HG03558 (cell line): ENCODE measurements around the gene ZFP69.
A peak's percentile ranks its signal among the peaks of the same experiment; 100 is the strongest.
"Not testable (repeated sequence)": the region's sequence is repeated elsewhere in the genome, so short reads cannot be mapped to it uniquely, and the experiment has no call there.

Experiments used
- ATAC-seq: cut with Tn5 transposase; IDR thresholded peaks from one replicate; pipeline ENCODE4 v1.9.1; 2021; ENCODE audit warnings: moderate number of reproducible peaks; ENCODE audit not compliant: unreplicated experiment; ENCODE audit errors: extremely low read depth

ZFP69 gene

GRCh38 chr1:40476924-40477677 is at the start of gene ZFP69:
TSS of gene ZFP69 (plus strand) at chr1:40477290. CDS start at chr1:40479362, 2,072 bp downstream.
- ATAC-seq: no peak

GRCh38 chr1:40431385-40431784 is 45.7 kb upstream of the ZFP69 start:
- no peak for ATAC-seq

- ATAC-seq: no peak
Observed at GRCh38 chr1:40432644-40433390, 44.3 kb upstream of the ZFP69 start.

GRCh38 chr1:40435471-40435870 is 41.6 kb upstream of the ZFP69 start:
- no peak for ATAC-seq

- ATAC-seq: no peak
Observed at GRCh38 chr1:40435876-40436275, 41.2 kb upstream of the ZFP69 start.

- no peak for ATAC-seq
Observed at GRCh38 chr1:40438391-40439015, 38.6 kb upstream of the ZFP69 start.

DNA sequence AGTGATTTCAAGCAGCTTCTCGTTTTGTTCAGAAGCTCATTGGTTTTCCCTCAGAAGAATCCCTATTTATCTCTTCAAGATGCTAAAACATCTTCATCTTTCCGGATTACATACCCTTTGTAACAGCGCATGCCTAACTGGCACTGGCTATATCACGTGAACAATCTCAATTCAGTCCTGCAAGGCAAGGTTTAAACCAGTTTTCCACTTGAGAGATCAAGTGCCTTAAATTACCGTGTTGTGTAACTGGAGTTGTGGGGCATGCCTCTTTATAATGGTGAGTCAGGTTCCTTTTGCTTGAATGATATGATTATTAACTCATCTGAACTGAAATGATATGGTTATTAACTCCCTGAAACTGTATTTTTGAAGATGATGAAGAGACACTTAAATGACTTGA is 37.8 kb upstream of the ZFP69 start:
- ATAC-seq: no peak

DNA sequence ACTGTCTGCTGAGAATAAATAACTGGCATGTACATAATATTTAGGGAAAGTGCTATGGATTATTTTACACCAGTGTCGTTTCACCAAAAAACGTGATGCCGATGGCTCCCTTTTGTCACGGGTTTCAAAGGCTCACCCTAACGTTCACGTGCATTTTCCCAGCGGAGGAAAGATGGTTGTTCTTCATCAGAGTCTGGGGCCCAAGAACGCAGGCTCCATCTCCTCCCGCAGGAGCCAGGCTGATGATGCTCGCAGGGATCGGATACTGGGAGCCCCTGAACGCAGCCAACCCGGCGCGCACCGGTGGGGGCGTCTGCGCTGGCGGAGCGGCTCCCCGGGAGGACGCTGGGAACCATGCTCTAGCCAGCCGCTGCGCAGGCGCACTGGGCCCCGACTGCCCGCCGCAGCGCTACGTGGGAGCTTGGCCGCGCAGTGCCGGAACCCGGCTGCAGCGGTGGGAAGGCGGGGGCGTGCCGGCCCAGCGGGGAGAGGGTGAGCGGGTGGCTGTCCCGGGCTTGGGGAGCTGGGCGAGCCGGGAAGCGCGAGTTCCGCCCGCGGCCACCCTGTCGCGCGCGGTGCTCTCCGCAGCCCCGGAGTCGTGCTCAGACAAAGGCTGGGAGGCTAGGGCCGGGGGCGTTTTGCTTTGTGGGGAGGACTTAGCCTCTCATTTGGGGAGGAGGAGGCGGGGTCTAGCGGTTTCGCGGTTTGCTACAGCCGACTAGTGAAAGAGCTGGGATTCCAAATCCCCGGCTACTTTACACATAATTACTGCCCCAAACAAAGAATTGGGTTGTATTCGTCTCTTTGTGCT is 27.2 kb upstream of the ZFP69 start, which contains the start of gene ZFP69B:
ZFP69B (plus strand) TSS at position 793 of the 811 bp plus-strand sequence. CDS start 486 bp downstream, outside the sequence.
- peak; percentile 59 for ATAC-seq

- no peak for ATAC-seq
Observed at GRCh38 chr1:40450495-40451237, 26.4 kb upstream of the ZFP69 start.

DNA sequence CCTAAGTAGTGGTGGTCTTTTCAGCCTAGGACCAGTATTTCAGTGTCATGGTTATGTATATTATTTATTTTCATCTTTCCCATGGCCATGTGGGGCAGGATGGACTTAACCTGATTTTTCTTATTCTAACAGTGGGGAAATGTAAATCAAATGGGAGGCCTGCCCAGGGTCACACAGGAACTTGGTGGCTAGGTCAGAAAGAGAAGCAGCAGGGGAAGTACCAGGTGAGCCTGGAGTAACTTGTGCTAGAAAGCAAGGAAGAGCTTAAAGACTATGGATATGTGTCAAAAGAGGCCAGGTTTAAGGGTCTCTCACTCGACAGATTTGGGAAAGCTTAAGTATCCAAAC is 25.9 kb upstream of the ZFP69 start:
- ATAC-seq: no peak

DNA sequence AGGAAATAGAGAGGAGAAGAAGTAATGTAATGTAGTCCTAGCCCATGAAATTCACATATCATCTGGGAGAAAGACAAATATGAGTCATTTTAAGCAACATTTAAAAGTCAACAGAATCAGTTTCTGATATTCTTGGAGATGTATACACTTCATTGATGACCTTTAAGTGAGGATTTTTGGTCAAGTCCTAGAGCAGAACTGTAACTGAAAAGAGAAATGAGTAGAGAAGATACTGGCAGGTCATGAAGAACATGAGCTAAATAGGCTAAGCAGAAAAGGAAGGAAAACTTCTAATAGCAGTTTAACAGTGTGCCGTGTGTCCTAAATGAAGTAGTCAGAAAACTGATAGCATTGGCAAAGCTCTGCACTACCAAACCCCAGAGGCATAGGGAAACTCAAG is 22.2 kb upstream of the ZFP69 start:
- no peak for ATAC-seq

- no peak for ATAC-seq
Observed at GRCh38 chr1:40462956-40463590, 14.0 kb upstream of the ZFP69 start.

DNA sequence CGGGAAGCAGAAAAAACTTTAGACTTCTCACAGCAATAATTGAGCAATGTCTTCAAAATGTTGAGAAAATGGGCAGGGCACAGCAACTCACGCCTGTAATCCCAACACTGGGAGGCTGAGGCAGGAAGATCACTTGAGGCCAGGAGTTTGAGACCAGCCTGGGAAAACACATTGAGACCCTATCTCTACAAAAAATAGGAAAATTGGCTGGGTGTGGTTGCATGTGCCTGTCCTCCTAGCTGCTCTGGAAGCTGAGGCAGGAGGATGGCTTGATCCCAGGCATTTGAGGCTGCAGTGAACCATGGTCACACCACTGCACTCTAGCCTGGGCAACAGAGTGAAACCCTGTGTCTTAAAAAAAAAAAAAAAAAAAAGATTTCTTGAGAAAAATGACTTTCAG is 7.8 kb upstream of the ZFP69 start:
- ATAC-seq: no peak

DNA sequence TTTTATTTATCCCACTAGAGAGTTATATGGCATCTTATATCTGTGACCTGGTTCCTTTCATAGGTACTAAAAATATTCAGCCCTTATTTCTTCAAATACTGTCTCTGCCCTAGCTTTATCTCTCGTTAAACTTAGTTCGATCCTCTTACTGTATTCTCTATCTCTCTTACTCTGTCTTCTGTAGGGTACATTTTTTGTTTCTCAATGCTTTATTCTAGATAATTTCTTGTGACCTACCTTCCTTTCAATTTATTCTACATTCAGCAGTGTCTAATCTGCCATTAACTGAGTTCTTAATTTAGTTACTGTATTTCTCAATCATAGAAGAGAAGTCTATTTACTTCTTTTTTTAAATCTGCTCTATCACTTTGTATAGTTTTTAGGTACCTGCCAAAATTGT is 1.8 kb upstream of the ZFP69 start:
- ATAC-seq: no peak

DNA sequence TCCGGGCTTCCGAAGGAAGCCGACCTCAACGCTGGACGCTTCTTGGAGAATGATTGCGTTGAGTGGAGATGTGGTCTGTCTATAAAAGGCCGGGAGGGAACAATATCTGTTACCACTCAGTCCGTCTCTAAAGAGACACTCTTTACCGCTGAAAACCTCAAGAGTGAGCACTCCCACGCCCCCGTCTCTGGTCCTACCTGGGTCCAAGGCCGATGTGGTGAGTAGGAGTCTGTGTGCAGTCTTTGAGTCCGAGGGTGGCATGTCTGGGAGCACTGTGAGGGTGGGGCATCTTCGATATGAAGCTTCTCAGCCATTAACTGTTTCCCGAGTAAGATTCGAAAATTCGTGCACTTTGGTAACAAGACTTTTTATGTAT is 576 bp downstream of the ZFP69 start:
- no peak for ATAC-seq

GRCh38 chr1:40478276-40478675 is 1.2 kb downstream of the ZFP69 start:
- ATAC-seq: no peak

DNA sequence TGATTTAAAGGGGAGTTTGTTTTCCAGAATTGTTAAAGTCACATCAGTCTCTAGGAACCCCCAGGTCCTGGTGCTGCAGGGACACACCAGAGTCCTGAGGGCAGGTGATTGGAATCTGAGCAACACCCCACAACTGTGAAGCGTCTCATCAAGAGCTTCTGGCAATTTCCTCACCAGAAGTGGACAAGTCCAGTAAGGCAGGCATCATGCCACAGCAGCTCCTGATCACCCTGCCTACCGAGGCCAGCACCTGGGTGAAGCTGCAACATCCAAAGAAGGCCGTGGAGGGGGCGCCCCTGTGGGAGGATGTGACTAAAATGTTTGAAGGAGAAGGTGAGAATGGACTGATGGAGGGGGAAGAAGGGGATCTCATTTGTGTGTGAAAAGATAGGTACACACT is 2.1 kb downstream of the ZFP69 start:
- ATAC-seq: no peak

GRCh38 chr1:40495315-40495903 is 18.3 kb downstream of the ZFP69 start:
- no peak for ATAC-seq

GRCh38 chr1:40502651-40503050 is 25.6 kb downstream of the ZFP69 start:
- ATAC-seq: not testable (repeated sequence)
